Measurements from ENCODE around the gene MAMSTR.
"Not testable (repeated sequence)": the region's sequence is repeated elsewhere in the genome, so short reads cannot be mapped to it uniquely, and the experiment has no call there.

The MAMSTR gene

GRCh38 chr19:48718106-48718505, 1.4 kb downstream of the MAMSTR start:
- not testable (repeated sequence) for DNase-seq

DNA sequence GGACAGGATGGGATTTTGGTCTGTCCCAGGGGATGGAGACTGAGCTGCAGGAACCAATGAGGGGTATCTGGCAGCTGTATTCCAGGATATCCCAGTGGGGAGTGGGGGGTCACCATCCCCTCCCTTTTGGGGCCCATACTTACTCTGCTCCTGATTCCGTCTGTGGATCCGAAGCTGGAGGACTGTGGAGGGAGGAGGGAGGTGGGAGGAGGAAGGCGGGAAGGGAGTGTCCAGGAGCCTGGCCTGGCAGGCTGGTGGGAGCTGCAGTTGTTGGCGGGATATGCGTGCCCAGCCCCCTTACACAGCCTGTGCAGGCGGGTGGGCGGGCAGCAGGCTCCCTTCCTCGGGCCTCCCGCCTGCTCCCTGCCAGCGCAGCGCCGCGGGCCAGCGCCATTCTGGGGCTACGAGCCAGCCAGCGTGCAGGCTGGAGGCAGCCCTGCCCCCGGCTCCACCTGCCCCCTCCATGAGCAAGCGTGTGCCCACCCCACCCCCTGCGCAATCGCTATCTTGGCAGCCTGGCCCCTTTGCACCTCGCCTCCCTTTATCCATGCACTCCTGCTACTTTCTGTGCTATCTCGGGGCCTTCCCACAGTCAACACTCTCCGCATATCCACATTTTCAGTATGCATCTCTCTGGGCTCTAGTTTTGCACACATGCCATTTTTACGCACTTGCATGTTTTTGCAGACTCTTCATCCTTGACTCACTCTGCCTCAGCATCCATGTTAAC, 2.8 kb downstream of the MAMSTR start:
- DNase-seq, result peak; percentile 54

DNA sequence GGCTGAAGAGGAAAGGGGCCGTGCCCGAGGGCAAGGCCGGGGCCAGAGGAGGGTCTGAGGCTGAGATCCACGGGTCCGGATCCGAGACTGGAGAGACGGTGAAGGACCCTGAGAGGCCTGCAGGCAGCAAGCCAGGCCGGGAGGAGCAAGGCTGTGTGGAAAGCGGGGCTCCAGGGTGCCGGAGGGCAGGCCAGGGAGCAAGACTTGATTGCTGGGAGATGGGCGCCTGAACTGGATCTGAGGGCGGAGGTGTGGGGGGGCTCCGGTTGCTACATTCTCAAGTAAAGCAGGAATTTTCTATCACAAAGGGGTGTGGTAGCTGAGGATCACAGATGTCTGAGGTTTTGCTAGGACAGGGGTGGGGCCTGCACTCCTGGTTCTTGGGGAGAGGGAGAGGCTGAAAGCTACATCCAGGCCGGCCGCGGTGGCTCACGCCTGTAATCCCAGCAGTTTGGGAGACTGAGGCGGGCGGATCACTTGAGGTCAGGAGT, 3.8 kb downstream of the MAMSTR start:
- no peak for DNase-seq

- DNase-seq, result no peak
Observed at GRCh38 chr19:48714759-48715675, 4.5 kb downstream of the MAMSTR start.

DNA sequence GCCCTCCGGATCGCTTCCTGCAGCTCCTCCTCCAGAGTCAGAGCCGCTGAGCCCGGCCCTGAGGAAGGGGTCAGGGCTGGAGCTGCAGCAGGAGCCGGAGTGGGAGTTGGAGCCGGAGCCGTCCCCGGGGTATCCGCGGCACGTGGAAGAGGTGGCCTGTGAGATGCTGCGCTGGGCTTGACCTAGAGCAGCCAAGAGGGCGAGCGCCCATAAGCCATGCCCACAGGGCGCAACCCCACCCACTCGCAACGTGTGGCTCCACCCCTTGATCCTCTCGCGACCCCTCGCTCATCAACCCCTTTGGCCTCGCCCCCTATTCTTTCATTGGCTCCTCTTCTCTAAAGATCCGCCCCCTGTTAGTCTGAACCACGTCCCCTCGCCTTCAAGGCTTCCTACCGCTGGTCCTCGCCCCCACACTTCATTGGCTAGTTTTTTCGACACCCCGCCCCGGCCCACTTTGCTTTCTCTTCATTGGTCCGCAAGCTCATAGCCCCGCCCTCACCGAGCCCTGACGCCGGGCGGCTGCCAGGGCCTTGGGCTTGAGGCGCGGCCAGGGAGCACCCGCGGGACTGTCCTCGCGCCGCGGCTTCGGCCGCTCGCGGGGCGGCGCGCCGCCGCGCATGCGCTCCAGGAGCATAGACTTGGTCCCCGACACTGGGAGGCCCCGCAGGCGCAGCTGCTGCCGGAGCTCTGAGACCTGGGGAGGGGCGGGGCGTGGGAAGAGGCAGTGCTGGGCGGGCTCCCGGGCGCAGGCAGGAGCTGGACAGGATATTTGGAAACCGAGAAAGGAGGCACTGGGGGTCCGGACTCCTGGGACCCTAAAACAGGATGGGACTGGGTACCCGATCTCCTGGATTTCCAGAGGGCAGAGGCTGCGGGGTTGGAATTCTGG, 5.4 kb downstream of the MAMSTR start:
- peak; percentile 99 for DNase-seq

DNA sequence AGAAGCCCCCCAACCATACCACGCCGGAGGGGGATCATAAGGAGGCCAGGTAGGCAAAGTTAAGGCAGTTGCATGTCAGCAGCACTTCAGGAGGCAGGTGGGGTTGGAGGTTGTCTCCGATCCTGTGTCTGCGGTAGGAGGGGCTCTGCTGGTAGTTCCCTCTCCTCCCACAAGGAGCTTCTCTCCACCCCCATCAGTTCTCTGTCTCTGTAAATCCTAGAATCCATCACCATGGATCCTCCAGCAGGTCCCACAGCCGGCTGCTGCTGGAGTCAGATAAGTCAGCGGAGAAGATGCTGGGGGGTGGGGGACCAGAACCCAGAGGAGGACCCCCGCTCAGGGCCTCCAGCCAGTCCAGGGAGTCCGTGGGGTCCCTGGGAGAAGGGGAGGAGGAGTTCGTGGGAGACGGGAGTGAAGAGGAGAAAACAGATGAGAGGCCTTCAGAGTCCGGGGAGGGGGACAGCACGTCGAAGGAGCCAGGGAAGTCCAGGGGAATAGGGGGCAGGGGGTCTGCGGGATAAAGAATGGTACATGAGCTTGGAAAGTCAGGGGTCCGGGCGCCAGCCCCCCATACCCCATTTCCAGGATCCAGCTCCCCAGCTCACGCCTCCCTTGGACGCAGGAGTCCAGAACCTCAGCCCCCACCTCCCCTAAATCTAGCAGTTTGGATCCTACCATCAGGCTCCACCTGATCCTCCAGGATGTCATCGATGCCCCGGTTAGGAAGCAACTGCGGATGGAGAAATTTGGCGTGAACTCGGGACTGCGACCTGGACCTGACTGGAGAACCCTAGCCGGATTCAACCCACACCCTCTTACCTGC, 6.3 kb downstream of the MAMSTR start:
- DNase-seq, result peak; percentile 34

DNA sequence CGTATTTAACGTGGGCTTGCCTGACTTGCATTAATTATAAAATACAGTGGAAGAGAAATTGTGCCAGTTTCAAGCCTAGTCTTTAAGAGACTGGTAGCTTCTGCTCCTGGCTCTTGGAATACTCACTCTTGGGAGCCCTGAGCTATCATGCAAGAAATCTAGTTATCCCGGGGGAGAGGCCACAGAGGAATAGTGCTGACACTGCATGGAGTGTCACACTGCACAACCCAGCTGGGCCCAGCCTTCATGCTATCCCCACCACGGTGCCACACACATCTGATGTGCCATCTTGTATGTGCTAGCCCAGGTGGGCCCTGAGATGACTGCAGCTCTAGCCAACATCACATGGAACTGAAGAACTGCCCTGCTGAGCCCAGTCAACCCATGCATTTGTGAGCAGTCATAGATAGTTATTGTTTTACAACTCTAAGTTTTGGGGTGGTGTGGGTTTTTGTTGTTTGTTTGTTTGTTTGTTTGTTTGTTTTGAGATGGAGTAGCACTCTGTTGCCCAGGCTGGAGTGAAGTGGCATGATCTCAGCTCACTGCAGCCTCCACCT, 8.3 kb downstream of the MAMSTR start:
- no peak for DNase-seq

- DNase-seq, result no peak
Observed at GRCh38 chr19:48708471-48708870, 11.1 kb downstream of the MAMSTR start.

DNA sequence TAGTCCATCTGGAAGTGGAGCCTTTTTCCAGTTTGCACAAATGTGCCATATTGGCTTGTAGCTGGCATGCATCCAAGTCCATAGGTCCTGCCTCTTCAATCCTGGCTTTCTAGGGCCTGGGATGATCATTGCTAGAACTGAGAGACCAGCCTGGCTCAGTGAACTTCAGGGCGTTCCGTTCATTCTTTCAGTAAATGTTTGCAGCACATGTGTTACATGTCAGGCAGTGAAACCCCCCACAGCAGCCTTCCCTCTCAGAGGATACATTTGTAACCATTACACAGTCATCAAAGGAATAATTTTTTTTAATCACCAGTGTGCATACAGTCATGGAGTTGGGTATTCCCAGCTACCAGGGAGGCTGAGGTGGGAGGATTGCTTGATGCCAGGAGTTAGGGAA, 14.1 kb downstream of the MAMSTR start:
- no peak for DNase-seq

GRCh38 chr19:48703316-48703715, 16.2 kb downstream of the MAMSTR start:
- DNase-seq, result no peak

DNA sequence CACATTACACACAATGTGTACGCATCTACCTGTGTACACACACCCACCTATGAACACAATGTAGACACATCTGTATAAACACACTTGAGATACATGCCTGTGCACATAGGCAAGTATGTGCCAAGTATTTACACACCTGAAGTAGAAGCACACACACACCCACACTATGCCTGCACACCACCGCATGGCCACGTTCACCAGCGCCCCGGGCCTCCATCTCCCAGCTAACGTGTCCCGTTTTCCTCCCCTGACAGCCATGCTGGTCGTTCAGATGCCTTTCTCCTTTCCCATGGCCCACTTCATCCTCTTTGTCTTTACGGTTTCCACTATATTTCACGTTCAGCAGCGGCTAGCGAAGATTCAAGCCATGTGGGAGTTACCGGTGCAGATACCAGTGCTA, 16.8 kb downstream of the MAMSTR start:
- no peak for DNase-seq

DNA sequence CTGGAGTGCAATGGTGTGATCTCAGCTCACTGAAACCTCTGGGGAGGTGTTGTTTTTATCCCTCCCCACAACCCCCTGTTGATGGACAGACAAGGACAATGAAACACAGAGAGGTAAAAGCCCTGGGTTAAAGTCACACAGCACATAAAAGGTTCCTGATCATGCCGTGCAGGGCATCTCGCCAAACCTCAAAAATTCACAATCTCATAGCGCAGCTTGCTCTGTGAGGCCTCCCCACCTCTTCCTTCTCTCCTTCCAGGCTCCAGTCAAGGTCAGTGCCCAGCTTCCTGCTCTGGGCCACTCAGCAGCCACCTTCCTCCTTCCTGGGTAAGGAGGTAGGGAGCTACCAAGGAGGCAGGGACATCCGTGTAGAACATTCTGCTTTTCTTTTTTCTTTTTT, 21.5 kb downstream of the MAMSTR start:
- DNase-seq, result peak; percentile 92

- no peak for DNase-seq
Observed at GRCh38 chr19:48696353-48697010, 23.0 kb downstream of the MAMSTR start.

GRCh38 chr19:48695743-48696352, 23.7 kb downstream of the MAMSTR start, which contains the start of gene FUT2:
FUT2 (plus strand) TSS chr19:48695971; CDS start chr19:48702957, 6,986 bp downstream.
- no peak for DNase-seq

DNA sequence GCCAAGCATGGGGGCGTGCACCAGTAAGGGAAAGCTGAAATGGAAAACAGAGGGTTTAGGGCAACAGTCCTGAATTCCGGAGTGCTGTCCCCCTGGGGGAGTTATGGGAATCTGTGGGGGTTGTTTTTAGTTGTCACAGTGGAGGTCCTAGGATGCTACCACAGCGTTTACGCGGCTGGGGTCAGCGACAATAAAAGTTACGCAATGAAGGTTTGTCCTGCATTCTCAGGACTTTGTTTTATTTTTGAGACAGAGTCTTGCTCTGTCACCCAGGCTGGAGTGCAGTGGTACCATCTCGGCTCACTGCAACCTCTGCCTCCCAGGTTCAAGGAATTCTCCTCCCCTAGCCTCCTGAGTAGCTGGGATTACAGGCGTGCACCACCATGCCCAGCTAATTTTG, 25.9 kb downstream of the MAMSTR start:
- not testable (repeated sequence) for DNase-seq

DNA sequence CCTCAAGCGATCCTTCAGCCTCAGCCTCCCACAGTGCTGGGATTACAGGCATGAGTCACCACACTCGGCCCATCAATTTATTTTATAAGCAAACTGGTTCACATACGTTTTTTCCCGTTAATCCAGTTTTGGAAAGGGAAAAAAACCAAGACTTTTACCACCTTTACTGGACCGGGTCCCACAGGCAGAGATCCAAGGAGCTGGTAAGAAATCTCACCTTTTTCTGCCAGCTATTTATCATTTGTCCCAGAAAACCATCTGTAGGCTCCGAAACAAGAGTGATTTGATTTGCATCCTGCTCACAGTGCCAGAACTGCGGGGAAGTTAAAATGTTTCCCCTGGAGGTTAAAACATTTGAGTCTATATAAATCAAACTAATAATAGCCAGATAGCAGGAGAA, 30.1 kb downstream of the MAMSTR start:
- DNase-seq, result no peak

DNA sequence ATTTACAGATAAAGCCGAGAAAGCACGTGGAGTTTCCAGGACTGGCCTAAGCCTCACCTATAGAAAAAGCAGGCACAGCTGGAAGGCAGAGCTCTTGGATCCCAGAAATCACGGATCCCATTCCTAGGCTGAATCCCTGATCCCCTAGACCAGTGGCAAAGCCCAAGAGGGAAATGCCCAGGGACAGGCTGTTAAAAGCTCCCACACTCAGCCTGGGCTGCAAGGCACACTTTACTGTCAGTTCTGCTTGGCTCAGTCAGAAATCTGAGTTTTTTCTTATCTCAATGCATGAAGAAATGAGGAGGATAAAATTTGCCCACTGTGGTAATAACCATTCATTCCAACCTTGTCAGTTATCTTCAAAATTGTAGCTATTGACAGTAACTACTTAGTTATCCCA, 31.7 kb downstream of the MAMSTR start:
- DNase-seq, result no peak

DNA sequence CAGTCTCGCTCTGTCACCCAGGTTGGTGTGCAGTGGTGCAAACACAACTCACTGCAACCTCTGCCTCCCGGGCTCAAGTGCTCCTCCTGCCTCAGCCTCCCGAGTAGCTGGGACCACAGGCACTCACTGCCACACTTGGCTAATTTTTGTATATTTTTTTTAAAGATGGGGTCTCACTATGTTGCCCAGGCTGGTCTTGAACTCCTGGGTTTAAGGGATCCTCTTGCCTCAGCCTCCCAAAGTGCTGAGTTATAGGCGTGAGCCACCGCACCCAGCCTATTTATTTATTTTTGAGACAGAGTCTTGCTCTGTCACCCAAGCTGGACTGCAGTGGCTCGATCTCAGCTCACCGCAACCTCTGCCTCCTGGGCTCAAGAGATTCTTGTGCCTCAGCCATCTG, 32.9 kb downstream of the MAMSTR start:
- not testable (repeated sequence) for DNase-seq

DNA sequence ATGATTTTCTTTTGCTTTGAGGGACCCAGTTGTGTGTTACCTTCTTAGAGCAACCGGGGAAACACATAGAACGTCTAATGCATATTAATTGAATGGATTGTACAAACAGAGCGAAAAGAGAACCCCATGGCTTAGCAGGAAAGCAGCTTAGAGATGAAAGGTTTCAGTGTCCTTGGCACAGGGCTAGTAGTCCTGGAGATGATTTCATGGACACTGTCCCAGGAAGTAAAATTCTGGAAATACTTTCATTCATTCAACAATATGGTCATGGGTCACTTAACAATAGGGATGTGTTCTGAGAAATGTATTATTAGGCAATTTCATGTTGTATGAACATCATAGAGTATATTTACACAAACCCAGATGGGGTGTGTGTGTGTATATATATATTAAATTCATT, 33.4 kb downstream of the MAMSTR start:
- no peak for DNase-seq

GRCh38 chr19:48685583-48685982, 33.9 kb downstream of the MAMSTR start:
- DNase-seq, result no peak

DNA sequence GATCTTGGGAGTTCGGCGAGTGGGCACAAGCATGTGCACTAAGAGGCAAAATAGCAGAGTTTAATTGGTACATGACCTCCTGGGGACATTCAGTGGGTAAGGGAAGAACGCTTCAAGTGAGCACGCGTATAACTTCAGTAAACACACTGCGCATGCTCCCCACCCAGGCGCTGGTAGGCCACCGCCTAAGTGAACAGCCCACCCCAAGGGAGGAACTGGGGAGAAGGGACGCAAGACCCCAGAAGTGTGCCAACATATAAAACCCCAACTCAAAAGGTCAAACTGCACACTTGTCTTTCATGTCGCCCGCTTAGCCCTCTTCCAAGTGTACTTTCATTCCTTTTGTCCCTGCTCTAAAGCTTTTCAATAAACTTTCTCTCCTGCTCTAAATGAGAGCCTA, 36.2 kb downstream of the MAMSTR start:
- peak; percentile 62 for DNase-seq
